Measurements from ENCODE around the gene ZNF8. TPM values are rescaled to one million over a fixed set of nuclear protein-coding genes. Genes with fewer than 3 reads are reported as not detected.

The ZNF8 gene
- total RNA-seq, 1 donor from 2014 or later, result 6.0 TPM

- DNase-seq (ENCODE audit: low spot score in 2 of 2), result no peak
- Histone ChIP-seq H3K27me3 (no peaks in the 10 kb centered on the region), H3K27ac (no peak overlapping the region), H3K4me3 (no peak overlapping the region), H3K4me1 (peaks cover 0 to 3% of the 10 kb centered on the region in 2 donors), H3K36me3 (no peaks in the 10 kb centered on the region), H3K9me3 (no peaks in the 10 kb centered on the region)
- no peak for TF ChIP-seq CTCF (IDR thresholded peaks at IDR 0.05)
- intact Hi-C loops (cut with DNase I), result no loop called here
These were observed 72.3 kb downstream of the ZNF8 start for GRCh38 chr19:58350871-58351557.

GRCh38 chr19:58351558-58351878 lies 72.8 kb downstream of the ZNF8 start:
- TF ChIP-seq CTCF (IDR thresholded peaks at IDR 0.05), result no peak
- Histone ChIP-seq H3K4me1 (peaks cover 0 to 7% of the 10 kb centered on the region in 2 donors), H3K27me3 (no peaks in the 10 kb centered on the region), H3K9me3 (no peaks in the 10 kb centered on the region), H3K27ac (no peak overlapping the region), H3K36me3 (no peaks in the 10 kb centered on the region), H3K4me3 (no peak overlapping the region)
- no peak for DNase-seq (ENCODE audit: low spot score in 2 of 2)
- intact Hi-C loops (cut with DNase I), result no loop called here

- DNase-seq (ENCODE audit: low spot score in 2 of 2), result no peak
- H3K27me3 ChIP-seq, result no peaks in the 10 kb centered on the region
These were observed 73.4 kb downstream of the ZNF8 start for GRCh38 chr19:58351990-58352755.

More at GRCh38 chr19:58351990-58352755, 73.4 kb downstream of the ZNF8 start:
- no peak overlapping the region for H3K4me3 ChIP-seq
- H3K27ac ChIP-seq, result no peak overlapping the region
- no peaks in the 10 kb centered on the region for H3K9me3 ChIP-seq
- peaks cover 0 to 7% of the 10 kb centered on the region in 2 donors for H3K4me1 ChIP-seq
- intact Hi-C loops (cut with DNase I), result no loop called here
- H3K36me3 ChIP-seq, result no peaks in the 10 kb centered on the region
- TF ChIP-seq CTCF (IDR thresholded peaks at IDR 0.05), result no peak

Other genes starting within 250 kb of the ZNF8 start
- not detected for gene ZSCAN1, start 244.9 kb upstream of the ZNF8 start, total RNA-seq
- 3.7 TPM for gene ZNF135, start 219.7 kb upstream of the ZNF8 start, total RNA-seq
- gene ZSCAN18, start 180.7 kb upstream of the ZNF8 start, total RNA-seq, result 181 TPM
- gene ZNF329, start 128.2 kb upstream of the ZNF8 start, total RNA-seq, result 3.8 TPM
- 14.7 TPM for gene ZNF274, start 95.9 kb upstream of the ZNF8 start, total RNA-seq
- 3.9 TPM for gene ZNF544, start 50.0 kb upstream of the ZNF8 start, total RNA-seq
- 35.0 TPM for gene ERVK3-1, start 26.4 kb downstream of the ZNF8 start, total RNA-seq
- gene ZSCAN22, start 48.0 kb downstream of the ZNF8 start, total RNA-seq, result 1.9 TPM
- 0.32 TPM for gene A1BG, start 74.5 kb downstream of the ZNF8 start, total RNA-seq
- gene ZNF497, start 83.8 kb downstream of the ZNF8 start, total RNA-seq, result not detected
- not detected for gene ZNF837, start 102.1 kb downstream of the ZNF8 start, total RNA-seq
- 1,483 TPM for gene RPS5, start 108.3 kb downstream of the ZNF8 start, total RNA-seq
- gene RNF225, start 116.7 kb downstream of the ZNF8 start, total RNA-seq, result not detected
- gene ZNF584, start 129.7 kb downstream of the ZNF8 start, total RNA-seq, result 17.9 TPM
- 5.2 TPM for gene ZNF132, start 161.2 kb downstream of the ZNF8 start, total RNA-seq
- gene ZNF324B, start 172.7 kb downstream of the ZNF8 start, total RNA-seq, result 2.2 TPM
- 2.1 TPM for gene ZNF324, start 188.1 kb downstream of the ZNF8 start, total RNA-seq
- 42.7 TPM for gene ZNF446, start 197.4 kb downstream of the ZNF8 start, total RNA-seq
- not detected for gene SLC27A5, start 233.0 kb downstream of the ZNF8 start, total RNA-seq
- 46.5 TPM for gene ZBTB45, start 240.9 kb downstream of the ZNF8 start, total RNA-seq

Measured in ascending aorta (tissue), 2 donors.